ENCODE results near the gene TAX1BP3.

DNA sequence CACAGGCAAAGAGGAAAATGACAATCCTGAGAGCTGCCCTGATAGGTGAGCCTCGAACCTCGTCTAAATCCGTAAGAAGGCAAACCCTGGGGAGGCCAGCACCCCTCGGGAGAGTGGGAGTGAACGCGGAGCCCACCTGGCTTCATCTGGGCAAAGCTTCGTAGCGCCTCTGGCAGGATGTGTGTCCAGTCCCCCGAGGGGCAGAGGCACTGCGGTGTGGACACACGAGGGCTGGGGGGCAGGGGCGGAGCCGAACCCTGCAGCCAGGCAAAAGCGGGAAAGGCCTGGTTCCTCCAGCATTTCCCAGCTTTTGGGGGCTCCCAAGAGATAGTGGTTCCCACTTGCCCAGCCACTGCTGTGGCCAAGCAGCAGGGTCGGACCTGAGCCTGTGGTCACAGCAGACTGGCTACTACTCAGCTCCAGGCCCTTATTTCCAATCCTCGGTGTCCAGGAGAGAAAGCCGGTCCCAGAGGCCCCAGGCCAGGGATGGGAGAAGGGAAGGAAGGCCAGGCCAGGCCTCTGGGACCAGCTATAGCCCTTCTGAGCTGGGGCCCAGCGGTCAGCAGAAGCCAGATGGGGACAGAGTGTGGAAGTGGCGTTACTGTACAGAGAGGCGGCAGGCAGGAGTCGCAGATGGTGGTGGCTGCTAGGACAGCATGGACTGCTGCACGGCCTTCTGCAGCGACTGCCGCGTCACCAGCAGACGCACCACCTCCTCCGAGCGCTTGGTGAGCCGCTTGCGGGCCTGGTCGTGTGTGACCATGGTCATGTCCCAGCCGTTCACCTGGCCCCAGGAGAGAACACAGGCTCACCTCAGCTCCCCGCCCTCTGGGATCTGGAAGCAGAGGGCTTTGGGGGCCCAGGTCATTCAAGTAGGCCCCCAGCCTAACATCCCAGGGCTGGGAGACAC is 5.0 kb downstream of the TAX1BP3 start:
- TF ChIP-seq CTCF (IDR thresholded peaks at IDR 0.05) (no peak), POLR2A (IDR thresholded peaks at IDR 0.05) (no peak)

Data from body of pancreas (tissue), 4 donors.